DOHH2 (cell line): ENCODE measurements around the gene PAQR4.

Experiments used
- H3F3A ChIP-seq: fragments of 200-600 bp; sonication (generic), shearing (Covaris generic); 2 replicates; pipeline ENCODE4 v1.6.0; 2016; ENCODE audit warnings: antibody characterized with exemption, mild to moderate bottlenecking; ENCODE audit not compliant: control insufficient read depth, insufficient read depth
- H3K27ac ChIP-seq: fragments of 200-600 bp; sonication (generic); 2 replicates; pipeline ENCODE4 v1.5.1; 2014; ENCODE audit warnings: low read depth, mild to moderate bottlenecking, low read length, moderate library complexity
- H3K27me3 ChIP-seq: fragments of 200-600 bp; sonication (generic); 2 replicates; pipeline ENCODE4 v1.6.1; 2014; ENCODE audit warnings: mild to moderate bottlenecking, low read length, mixed read lengths; ENCODE audit not compliant: control insufficient read depth
- H3K36me3 ChIP-seq: fragments of 200-600 bp; sonication (generic); 2 replicates; pipeline ENCODE4 v1.6.1; 2014; ENCODE audit warnings: mild to moderate bottlenecking, low read length, moderate library complexity, mixed read lengths; ENCODE audit not compliant: control insufficient read depth
- H3K4me1 ChIP-seq: fragments of 200-600 bp; sonication (generic); 2 replicates; pipeline ENCODE4 v1.6.1; 2014; ENCODE audit warnings: mild to moderate bottlenecking, low read length, mixed read lengths; ENCODE audit not compliant: control insufficient read depth
- H3K4me2 ChIP-seq: fragments of 200-600 bp; sonication (generic); 2 replicates; pipeline ENCODE4 v1.6.0; 2014; ENCODE audit warnings: mild to moderate bottlenecking, low read length, moderate library complexity
- H3K4me3 ChIP-seq: fragments of 200-600 bp; sonication (generic); 2 replicates; pipeline ENCODE4 v1.5.1; 2014; ENCODE audit warnings: mild to moderate bottlenecking, low read length, mixed read lengths
- H3K79me2 ChIP-seq: fragments of 200-600 bp; sonication (generic); 2 replicates; pipeline ENCODE4 v1.6.1; 2014; ENCODE audit warnings: mild to moderate bottlenecking, low read length, mixed read lengths; ENCODE audit not compliant: control insufficient read depth
- H3K9me2 ChIP-seq: fragments of 200-600 bp; sonication (generic); replicated peaks from 2 replicates; pipeline ENCODE4 v1.6.1; 2014; ENCODE audit warnings: mild to moderate bottlenecking, low read length, mixed read lengths; ENCODE audit not compliant: control insufficient read depth
- H3K9me3 ChIP-seq: fragments of 200-600 bp; sonication (generic); 2 replicates; pipeline ENCODE4 v1.6.1; 2014; ENCODE audit warnings: antibody characterized with exemption, low read length, mixed read lengths; ENCODE audit not compliant: control insufficient read depth, insufficient read depth
- H4K20me1 ChIP-seq: fragments of 200-600 bp; sonication (generic); 2 replicates; pipeline ENCODE4 v1.6.0; 2014; ENCODE audit warnings: low read depth, mild to moderate bottlenecking, antibody characterized with exemption, low read length, moderate library complexity; ENCODE audit not compliant: control insufficient read depth, insufficient read depth
- EZH2phosphoT487 ChIP-seq: fragments of 200-600 bp; sonication (generic); IDR thresholded peaks from 2 replicates; pipeline ENCODE4 v1.6.1; 2017; ENCODE audit warnings: borderline replicate concordance, mild to moderate bottlenecking, antibody characterized with exemption, low read length, moderate library complexity, mixed read lengths
- TF ChIP-seq, protein P1 (sequence below): fragments of 200-600 bp; sonication (generic); IDR thresholded peaks from one replicate; pipeline ENCODE4 v1.5.1; 2014; ENCODE audit warnings: antibody characterized with exemption, mild to moderate bottlenecking, low read depth, low read length; ENCODE audit not compliant: poor library complexity, severe bottlenecking

The PAQR4 gene

DNA sequence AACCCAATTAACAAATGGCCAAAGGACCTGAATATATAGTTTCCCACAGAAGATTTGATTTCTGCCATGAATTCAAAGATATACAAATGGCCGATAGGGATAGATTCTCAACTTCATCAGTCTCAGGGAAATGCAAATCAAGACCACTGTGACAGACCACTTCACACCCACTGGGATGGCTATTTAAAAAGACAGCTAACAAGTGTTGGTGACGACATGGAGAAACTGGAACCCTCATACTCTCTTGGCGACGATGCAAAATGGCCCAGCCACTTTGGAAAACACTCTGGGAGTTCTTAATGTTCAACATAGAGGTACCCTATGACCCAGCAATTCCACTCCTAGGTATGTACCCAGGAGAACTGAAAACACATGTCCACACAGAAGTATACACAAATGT lies 22.5 kb upstream of the PAQR4 start:
- H3K27me3 ChIP-seq, result no peaks in the 10 kb centered on the region
- H3K36me3 ChIP-seq, result no peaks in the 10 kb centered on the region; the same call in 1 of the 2 replicates
- H3K27ac ChIP-seq, result no peak overlapping the region
- no peaks in the 10 kb centered on the region for H3K79me2 ChIP-seq
- H3K4me1 ChIP-seq, result no peaks in the 10 kb centered on the region
- no peak for TF ChIP-seq EZH2phosphoT487
- TF ChIP-seq, protein P1, sequence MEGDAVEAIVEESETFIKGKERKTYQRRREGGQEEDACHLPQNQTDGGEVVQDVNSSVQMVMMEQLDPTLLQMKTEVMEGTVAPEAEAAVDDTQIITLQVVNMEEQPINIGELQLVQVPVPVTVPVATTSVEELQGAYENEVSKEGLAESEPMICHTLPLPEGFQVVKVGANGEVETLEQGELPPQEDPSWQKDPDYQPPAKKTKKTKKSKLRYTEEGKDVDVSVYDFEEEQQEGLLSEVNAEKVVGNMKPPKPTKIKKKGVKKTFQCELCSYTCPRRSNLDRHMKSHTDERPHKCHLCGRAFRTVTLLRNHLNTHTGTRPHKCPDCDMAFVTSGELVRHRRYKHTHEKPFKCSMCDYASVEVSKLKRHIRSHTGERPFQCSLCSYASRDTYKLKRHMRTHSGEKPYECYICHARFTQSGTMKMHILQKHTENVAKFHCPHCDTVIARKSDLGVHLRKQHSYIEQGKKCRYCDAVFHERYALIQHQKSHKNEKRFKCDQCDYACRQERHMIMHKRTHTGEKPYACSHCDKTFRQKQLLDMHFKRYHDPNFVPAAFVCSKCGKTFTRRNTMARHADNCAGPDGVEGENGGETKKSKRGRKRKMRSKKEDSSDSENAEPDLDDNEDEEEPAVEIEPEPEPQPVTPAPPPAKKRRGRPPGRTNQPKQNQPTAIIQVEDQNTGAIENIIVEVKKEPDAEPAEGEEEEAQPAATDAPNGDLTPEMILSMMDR, result no peak
- no peaks in the 10 kb centered on the region for H3F3A ChIP-seq
- H4K20me1 ChIP-seq, result no peaks in the 10 kb centered on the region
- H3K9me2 ChIP-seq, result no peaks in the 10 kb centered on the region
- H3K4me2 ChIP-seq, result no peak overlapping the region
- no peak overlapping the region for H3K4me3 ChIP-seq
- H3K9me3 ChIP-seq, result no peaks in the 10 kb centered on the region

DNA sequence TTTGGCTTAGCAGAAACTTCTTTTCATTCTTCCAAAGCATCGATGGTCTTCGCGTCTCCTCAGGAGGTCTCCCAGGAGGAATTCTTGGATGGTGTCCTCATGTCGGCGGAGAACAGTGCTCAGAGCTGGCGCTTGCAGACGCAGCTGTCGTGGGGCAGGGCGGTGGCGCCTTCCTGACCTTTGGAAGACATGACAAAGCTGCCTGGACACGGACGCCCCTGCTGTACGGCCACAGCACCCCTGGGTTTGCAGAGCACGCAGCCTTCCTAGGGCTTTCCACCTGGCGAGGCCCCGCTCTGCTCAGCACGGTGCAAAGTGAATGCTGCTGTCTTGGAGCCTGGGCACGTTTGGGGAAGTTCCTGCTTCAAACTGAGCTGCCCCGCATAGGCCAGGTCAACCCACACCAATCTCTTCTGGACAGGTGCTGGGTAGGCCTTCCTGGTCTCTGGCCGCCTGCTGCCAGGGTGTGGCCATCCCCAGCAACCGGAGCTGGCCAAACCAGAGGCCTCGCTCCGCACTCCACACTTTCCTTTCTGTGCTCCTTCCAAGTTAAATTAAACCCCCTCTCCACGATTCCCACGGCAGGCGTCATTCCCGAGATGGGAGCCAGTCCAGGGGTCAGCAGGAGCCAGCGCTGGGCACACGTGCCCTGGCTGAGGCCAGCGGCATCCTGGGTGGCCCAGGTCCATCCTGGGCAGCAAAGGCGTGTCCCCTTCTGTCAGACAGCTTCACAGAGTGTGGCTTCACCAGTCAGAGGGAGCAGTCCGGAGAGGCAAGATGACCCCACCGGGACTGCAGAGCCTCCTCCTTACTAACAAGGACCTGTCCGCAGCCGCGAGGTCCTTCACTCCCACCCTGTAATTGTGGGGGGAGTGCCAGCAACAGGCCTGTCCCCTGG lies 20.1 kb upstream of the PAQR4 start:
- Histone ChIP-seq H3F3A (no peaks in the 10 kb centered on the region), H3K27me3 (no peaks in the 10 kb centered on the region), H3K27ac (no peak overlapping the region), H3K79me2 (no peaks in the 10 kb centered on the region), H3K4me2 (no peak overlapping the region), H3K36me3 (no peaks in the 10 kb centered on the region), H3K4me1 (peaks cover 13% of the 10 kb centered on the region), H4K20me1 (no peaks in the 10 kb centered on the region), H3K9me2 (no peaks in the 10 kb centered on the region), H3K9me3 (no peaks in the 10 kb centered on the region), H3K4me3 (no peak overlapping the region)
- TF ChIP-seq, protein P1, result no peak
- TF ChIP-seq EZH2phosphoT487, result no peak

DNA sequence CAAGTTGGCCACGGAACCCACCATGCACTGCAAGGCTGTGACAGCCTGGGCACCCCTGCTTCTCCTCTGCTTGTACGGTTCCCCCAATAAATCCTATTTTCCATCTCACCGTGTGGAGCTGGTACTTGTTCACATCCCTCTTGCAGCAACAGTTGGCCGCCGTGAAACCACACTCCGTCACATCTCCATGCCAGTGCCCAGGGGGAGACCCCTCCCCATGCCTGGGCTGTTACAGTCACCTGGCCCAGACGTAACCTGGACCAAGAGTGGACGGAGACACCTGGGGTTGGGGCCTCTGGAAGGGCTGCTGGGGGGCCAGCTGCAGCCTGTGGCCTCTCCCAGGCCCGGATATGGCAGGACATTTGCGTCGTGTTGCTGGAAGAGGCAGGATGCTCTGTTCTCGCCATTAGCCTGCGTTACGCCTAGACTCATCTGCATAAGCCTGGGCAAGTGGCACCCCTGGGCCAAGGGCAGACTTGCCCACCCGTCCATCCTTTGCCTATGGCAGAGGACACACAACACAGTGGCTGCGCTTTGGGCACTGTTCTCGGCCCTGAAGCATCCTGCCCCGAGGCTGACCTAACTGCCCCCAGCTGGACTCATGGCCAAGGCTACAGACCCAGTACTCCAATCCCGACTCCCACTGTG lies 19.3 kb upstream of the PAQR4 start:
- Histone ChIP-seq H3K36me3 (no peaks in the 10 kb centered on the region), H4K20me1 (no peaks in the 10 kb centered on the region), H3K27me3 (no peaks in the 10 kb centered on the region), H3K4me2 (no peak overlapping the region), H3K79me2 (no peaks in the 10 kb centered on the region), H3K27ac (no peak overlapping the region), H3K9me3 (no peaks in the 10 kb centered on the region), H3K9me2 (no peaks in the 10 kb centered on the region), H3K4me3 (no peak overlapping the region), H3F3A (no peaks in the 10 kb centered on the region), H3K4me1 (peaks cover 18% of the 10 kb centered on the region)
- TF ChIP-seq, protein P1, result no peak
- TF ChIP-seq EZH2phosphoT487, result no peak
